HCT116 (cell line): ENCODE data around the gene PLEKHO1.

Experiments used
- ZBTB33 ChIP-seq: IDR thresholded peaks from 2 replicates; pipeline ENCODE4 v1.6.1; 2011; ENCODE audit warnings: mild to moderate bottlenecking, low read length, moderate library complexity; ENCODE audit not compliant: insufficient replicate concordance; ENCODE audit errors: extremely low read depth
- TF ChIP-seq, protein P1 (sequence below), 3 experiments: fragments of 200-600 bp in 1 of 3; sonication (generic) in 1 of 3; IDR thresholded peaks in 2 of 3; conservative IDR thresholded peaks in 1 of 3; 2 replicates each; pipeline ENCODE4 v1.5.1; 2012 to 2017; ENCODE audit warnings: low read depth in 2 of 3, low read length in 2 of 3, antibody characterized with exemption in 1 of 3, borderline replicate concordance in 1 of 3, control low read depth in 1 of 3, mild to moderate bottlenecking in 1 of 3, mixed read lengths in 1 of 3, mixed run types in 1 of 3, moderate library complexity in 1 of 3; ENCODE audit not compliant: insufficient read depth in 1 of 3

- TF ChIP-seq ZBTB33 = no peak
- TF ChIP-seq, protein P1, sequence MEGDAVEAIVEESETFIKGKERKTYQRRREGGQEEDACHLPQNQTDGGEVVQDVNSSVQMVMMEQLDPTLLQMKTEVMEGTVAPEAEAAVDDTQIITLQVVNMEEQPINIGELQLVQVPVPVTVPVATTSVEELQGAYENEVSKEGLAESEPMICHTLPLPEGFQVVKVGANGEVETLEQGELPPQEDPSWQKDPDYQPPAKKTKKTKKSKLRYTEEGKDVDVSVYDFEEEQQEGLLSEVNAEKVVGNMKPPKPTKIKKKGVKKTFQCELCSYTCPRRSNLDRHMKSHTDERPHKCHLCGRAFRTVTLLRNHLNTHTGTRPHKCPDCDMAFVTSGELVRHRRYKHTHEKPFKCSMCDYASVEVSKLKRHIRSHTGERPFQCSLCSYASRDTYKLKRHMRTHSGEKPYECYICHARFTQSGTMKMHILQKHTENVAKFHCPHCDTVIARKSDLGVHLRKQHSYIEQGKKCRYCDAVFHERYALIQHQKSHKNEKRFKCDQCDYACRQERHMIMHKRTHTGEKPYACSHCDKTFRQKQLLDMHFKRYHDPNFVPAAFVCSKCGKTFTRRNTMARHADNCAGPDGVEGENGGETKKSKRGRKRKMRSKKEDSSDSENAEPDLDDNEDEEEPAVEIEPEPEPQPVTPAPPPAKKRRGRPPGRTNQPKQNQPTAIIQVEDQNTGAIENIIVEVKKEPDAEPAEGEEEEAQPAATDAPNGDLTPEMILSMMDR (IDR thresholded peaks at IDR 0.05 in 2 of 3, conservative IDR thresholded peaks at IDR 0.05 in 1 of 3; ENCODE audit: borderline replicate concordance in 1 of 3, insufficient read depth in 1 of 3, low read depth in 2 of 3, low read length in 2 of 3) = peak; percentile 55 to 87 (median 76); a peak in 5 of 6 replicates
Observed at GRCh38 chr1:150165622-150166612, 16.2 kb downstream of the PLEKHO1 start.
